ENCODE measurements around the gene TAC1.
A peak's percentile ranks its signal among the peaks of the same experiment; 100 is the strongest.

TAC1 gene, protein sequence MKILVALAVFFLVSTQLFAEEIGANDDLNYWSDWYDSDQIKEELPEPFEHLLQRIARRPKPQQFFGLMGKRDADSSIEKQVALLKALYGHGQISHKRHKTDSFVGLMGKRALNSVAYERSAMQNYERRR

DNA sequence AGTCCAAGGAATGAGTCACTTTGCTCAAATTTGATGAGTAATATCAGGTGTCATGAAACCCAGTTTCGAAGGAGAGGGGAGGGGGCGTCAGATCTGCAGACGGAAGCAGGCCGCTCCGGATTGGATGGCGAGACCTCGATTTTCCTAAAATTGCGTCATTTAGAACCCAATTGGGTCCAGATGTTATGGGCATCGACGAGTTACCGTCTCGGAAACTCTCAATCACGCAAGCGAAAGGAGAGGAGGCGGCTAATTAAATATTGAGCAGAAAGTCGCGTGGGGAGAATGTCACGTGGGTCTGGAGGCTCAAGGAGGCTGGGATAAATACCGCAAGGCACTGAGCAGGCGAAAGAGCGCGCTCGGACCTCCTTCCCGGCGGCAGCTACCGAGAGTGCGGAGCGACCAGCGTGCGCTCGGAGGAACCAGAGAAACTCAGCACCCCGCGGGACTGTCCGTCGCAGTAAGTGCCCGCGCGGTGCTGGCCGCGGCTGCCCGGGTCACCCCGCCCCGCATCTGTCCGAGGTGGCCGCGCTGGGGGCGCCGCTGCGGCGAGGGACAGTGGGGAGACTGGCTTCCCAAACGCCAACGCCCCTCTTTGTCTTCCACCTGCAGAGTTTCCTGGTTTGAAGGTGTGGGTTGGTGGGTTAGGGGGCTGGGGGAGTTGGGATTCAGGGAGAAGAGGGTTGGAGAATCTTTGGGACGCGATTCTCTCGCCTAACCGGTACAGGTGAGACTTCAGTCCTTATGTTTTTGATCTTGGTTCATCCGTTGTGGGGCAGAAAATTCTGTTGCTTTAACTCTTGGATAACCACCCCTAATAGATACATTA is at the start of gene TAC1:
TSS of gene TAC1 (plus strand) at position 351 of the 829 bp plus-strand sequence. CDS start 527 bp downstream, outside the sequence.
- peaks cover 64% of the 10 kb centered on the region for H3K27me3 ChIP-seq (ENCODE audit: control insufficient read depth, insufficient read depth, low read length)
- H3K36me3 ChIP-seq (ENCODE audit: control insufficient read depth, low read depth, low read length): no peaks in the 10 kb centered on the region
- no peaks in the 10 kb centered on the region for H3K9me3 ChIP-seq (ENCODE audit: control insufficient read depth, low read depth, low read length)
- H3K27ac ChIP-seq (ENCODE audit: low read length): no peak within 1 kb of the TSS
- H3K4me1 ChIP-seq (ENCODE audit: control insufficient read depth, low read depth, low read length): peaks cover 19% of the 10 kb centered on the region
- H3K9ac ChIP-seq (ENCODE audit: low read length): peak within 1 kb of the TSS; percentile 60
- peak within 1 kb of the TSS; percentile 82 for H3K4me3 ChIP-seq (ENCODE audit: low read length)

DNA sequence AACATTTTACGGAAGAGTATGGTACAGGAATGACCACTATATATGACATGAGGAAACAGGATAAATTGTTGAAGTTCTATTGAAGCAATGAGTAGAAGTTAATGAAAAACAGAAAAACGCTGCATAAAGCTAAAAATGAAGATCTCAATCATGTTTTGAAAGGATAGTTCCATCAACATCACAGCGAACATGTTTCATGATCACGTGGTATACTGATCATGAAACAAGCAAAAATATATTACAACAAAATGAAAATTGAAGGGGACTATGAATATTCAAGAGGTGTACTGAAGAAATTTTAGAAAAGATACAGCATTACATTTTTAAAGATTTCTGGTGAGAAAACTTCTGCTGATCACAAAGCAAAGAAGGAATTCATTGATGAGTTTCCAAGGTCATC is 45.9 kb upstream of the TAC1 start:
- Histone ChIP-seq H3K4me1 (ENCODE audit: control insufficient read depth, low read depth, low read length) (no peaks in the 10 kb centered on the region), H3K9ac (ENCODE audit: low read length) (no peak overlapping the region), H3K36me3 (ENCODE audit: control insufficient read depth, low read depth, low read length) (no peaks in the 10 kb centered on the region), H3K27me3 (ENCODE audit: control insufficient read depth, insufficient read depth, low read length) (no peaks in the 10 kb centered on the region), H3K27ac (ENCODE audit: low read length) (no peak overlapping the region), H3K4me3 (ENCODE audit: low read length) (no peak overlapping the region), H3K9me3 (ENCODE audit: control insufficient read depth, low read depth, low read length) (no peaks in the 10 kb centered on the region)

DNA sequence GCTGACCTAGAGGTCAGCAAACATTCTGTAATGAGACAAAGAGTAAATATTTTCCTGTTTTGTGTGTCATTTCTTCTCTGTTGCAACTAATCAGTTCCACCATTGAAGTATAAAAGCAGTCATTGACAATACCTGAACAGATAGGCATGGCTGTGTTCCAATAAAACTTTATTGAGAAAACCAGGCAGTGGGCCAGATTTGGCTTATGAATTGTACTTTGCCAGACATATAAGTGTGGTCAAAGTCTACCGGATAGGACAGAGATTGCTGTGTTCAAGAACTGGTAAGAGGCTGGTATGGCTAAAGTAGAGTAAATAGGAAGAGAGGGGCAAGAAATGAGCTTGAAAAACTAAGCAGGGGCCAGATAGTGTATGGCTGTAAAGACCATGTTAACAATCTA is 38.3 kb upstream of the TAC1 start:
- no peaks in the 10 kb centered on the region for H3K9me3 ChIP-seq (ENCODE audit: control insufficient read depth, low read depth, low read length)
- no peaks in the 10 kb centered on the region for H3K4me1 ChIP-seq (ENCODE audit: control insufficient read depth, low read depth, low read length)

DNA sequence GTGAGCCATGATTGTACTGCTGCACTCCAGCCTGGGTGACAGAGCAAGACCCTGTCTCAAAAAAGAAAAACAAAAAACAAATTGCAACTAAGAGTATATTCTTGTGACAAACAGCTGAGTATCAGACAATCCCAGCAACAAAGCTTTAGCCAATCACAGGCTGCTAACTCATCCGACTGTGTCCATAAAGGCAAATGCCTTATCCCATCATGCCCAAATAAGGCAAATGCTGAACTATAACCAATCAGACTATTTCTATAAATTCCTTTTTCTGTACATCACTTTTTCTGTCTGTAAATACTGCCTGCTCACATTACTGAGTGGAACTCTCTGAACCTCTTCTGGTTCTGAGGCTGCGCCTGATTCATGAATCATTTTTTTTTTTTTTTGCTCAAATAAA is 37.5 kb upstream of the TAC1 start:
- Histone ChIP-seq H3K9ac (ENCODE audit: low read length) (no peak overlapping the region), H3K27ac (ENCODE audit: low read length) (no peak overlapping the region), H3K4me3 (ENCODE audit: low read length) (no peak overlapping the region), H3K4me1 (ENCODE audit: control insufficient read depth, low read depth, low read length) (no peaks in the 10 kb centered on the region), H3K27me3 (ENCODE audit: control insufficient read depth, insufficient read depth, low read length) (no peaks in the 10 kb centered on the region), H3K36me3 (ENCODE audit: control insufficient read depth, low read depth, low read length) (no peaks in the 10 kb centered on the region), H3K9me3 (ENCODE audit: control insufficient read depth, low read depth, low read length) (no peaks in the 10 kb centered on the region)

More for the DNA sequence above, 38.3 kb upstream of the TAC1 start:
- Histone ChIP-seq H3K4me3 (ENCODE audit: low read length) (no peak overlapping the region), H3K9ac (ENCODE audit: low read length) (no peak overlapping the region), H3K36me3 (ENCODE audit: control insufficient read depth, low read depth, low read length) (no peaks in the 10 kb centered on the region), H3K27ac (ENCODE audit: low read length) (no peak overlapping the region), H3K27me3 (ENCODE audit: control insufficient read depth, insufficient read depth, low read length) (no peaks in the 10 kb centered on the region)

DNA sequence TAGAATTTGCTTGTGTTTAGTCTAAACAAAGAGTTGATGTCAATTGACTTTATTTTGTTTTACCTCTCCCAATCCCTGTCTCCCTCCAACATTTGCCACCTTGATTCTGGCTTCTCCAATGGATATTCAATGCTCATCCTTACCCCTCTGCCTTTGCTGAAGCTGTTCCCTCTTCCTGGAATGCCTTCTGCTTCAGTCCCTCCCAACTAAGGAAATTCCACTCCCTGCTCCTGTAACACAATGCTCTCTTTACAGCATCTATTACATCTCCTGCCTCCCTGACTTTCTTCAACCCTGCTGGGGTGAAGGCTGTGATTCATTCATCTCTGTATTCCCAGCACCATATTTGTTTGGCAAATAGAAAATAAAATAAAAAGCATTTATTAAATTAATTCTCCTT is 34.5 kb upstream of the TAC1 start:
- no peaks in the 10 kb centered on the region for H3K27me3 ChIP-seq (ENCODE audit: control insufficient read depth, insufficient read depth, low read length)
- H3K9me3 ChIP-seq (ENCODE audit: control insufficient read depth, low read depth, low read length): no peaks in the 10 kb centered on the region
- no peak overlapping the region for H3K4me3 ChIP-seq (ENCODE audit: low read length)
- no peak overlapping the region for H3K9ac ChIP-seq (ENCODE audit: low read length)
- H3K4me1 ChIP-seq (ENCODE audit: control insufficient read depth, low read depth, low read length): no peaks in the 10 kb centered on the region
- H3K27ac ChIP-seq (ENCODE audit: low read length): no peak overlapping the region
- H3K36me3 ChIP-seq (ENCODE audit: control insufficient read depth, low read depth, low read length): no peaks in the 10 kb centered on the region

DNA sequence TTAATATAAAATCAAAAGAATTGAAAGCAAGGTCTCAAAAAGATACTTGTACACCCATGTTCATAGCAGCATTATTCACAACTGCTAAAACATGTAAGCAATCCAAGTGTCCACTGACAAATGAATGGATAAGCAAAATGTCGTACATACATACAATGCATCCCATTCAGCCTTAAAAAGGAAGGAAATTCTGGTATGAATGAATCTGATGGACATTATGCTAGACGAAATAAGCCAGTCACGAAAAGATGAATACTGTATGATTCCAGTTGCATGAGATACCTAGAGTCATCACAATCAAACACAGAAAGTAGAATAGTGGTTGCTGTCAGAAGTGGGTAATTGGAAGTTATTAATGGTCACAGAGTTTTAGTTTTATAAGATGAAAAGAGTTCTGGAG is 9.5 kb upstream of the TAC1 start:
- Histone ChIP-seq H3K9ac (ENCODE audit: low read length) (no peak overlapping the region), H3K4me1 (ENCODE audit: control insufficient read depth, low read depth, low read length) (no peaks in the 10 kb centered on the region), H3K27ac (ENCODE audit: low read length) (no peak overlapping the region), H3K4me3 (ENCODE audit: low read length) (no peak overlapping the region), H3K36me3 (ENCODE audit: control insufficient read depth, low read depth, low read length) (no peaks in the 10 kb centered on the region), H3K9me3 (ENCODE audit: control insufficient read depth, low read depth, low read length) (no peaks in the 10 kb centered on the region), H3K27me3 (ENCODE audit: control insufficient read depth, insufficient read depth, low read length) (no peaks in the 10 kb centered on the region)

DNA sequence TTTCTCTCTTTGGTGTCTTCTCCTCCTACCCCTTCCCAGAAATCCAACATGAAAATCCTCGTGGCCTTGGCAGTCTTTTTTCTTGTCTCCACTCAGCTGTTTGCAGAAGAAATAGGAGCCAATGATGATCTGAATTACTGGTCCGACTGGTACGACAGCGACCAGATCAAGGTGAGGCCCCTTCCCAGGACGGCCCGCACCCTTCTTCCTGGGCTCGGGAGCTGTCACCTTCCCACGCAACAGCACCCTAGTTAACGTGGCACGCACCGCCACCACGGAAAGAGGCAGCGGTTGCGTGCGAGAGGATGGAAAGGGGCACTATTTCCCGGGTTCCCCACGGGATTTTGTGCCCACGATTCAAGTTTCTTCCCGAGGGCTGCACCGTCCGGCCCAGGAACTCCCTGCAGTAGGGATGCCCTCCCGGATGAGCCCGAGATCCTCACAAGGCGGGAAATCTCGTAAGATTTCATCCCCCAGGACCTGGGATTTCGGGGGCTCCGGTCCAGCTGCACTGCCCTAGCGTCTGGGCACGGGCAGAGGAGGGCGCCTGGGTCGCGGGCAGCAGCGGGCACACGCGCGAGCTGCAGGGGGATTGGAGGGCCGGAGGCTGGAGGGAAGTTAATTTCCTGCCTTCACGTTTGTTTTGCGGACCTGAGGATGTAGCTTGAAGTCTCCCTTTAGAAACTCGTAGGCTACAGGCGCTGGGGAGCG is 834 bp downstream of the TAC1 start:
- H3K4me1 ChIP-seq (ENCODE audit: control insufficient read depth, low read depth, low read length): peaks cover 19% of the 10 kb centered on the region
- H3K27ac ChIP-seq (ENCODE audit: low read length): no peak overlapping the region
- H3K4me3 ChIP-seq (ENCODE audit: low read length): peak overlapping the region; percentile 82
- H3K27me3 ChIP-seq (ENCODE audit: control insufficient read depth, insufficient read depth, low read length): peaks cover 64% of the 10 kb centered on the region
- no peaks in the 10 kb centered on the region for H3K36me3 ChIP-seq (ENCODE audit: control insufficient read depth, low read depth, low read length)
- peak overlapping the region; percentile 60 for H3K9ac ChIP-seq (ENCODE audit: low read length)
- H3K9me3 ChIP-seq (ENCODE audit: control insufficient read depth, low read depth, low read length): no peaks in the 10 kb centered on the region

DNA sequence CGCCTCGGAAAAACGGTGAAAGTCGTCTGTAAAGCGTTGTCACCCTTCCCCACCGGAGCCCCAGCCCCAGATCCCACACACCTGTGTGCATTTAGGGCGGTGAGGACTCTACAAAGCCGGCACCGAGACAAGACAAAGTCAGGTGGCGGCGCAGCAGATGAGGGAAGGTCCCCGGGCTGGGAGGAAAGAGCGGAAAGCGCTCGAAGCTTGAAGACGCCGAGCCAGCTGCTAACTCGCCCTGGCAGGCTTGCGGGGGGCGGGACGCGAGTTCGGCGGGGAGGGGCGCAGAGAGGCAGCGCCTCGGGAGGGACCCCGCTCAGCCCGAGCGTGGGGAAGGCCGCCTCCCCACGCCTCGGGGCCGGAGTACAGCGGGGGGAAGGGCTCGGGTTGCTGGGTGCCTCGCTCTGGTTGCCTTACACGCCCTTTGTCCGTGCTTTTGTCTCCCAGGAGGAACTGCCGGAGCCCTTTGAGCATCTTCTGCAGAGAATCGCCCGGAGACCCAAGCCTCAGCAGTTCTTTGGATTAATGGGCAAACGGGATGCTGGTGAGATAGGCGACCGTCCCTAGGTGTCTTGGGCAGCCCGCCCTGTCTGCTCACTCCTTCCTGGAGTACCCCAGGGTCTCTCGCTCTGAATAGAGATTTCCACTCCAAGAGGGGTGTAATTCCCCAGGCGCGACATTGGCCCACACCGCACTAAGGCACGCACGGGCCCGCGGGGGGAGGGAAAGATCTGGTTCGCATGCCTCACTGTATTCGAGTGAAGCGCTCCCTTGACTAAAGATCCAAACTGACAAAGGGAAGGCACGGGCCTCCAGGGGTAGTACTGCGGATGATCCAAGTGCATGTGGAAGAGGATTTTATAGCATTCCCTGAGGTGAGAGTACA is 1.6 kb downstream of the TAC1 start:
- Histone ChIP-seq H3K4me3 (ENCODE audit: low read length) (peak overlapping the region; percentile 82), H3K27me3 (ENCODE audit: control insufficient read depth, insufficient read depth, low read length) (peaks cover 64% of the 10 kb centered on the region), H3K36me3 (ENCODE audit: control insufficient read depth, low read depth, low read length) (no peaks in the 10 kb centered on the region), H3K9ac (ENCODE audit: low read length) (no peak overlapping the region), H3K27ac (ENCODE audit: low read length) (no peak overlapping the region), H3K9me3 (ENCODE audit: control insufficient read depth, low read depth, low read length) (no peaks in the 10 kb centered on the region), H3K4me1 (ENCODE audit: control insufficient read depth, low read depth, low read length) (peaks cover 19% of the 10 kb centered on the region)

DNA sequence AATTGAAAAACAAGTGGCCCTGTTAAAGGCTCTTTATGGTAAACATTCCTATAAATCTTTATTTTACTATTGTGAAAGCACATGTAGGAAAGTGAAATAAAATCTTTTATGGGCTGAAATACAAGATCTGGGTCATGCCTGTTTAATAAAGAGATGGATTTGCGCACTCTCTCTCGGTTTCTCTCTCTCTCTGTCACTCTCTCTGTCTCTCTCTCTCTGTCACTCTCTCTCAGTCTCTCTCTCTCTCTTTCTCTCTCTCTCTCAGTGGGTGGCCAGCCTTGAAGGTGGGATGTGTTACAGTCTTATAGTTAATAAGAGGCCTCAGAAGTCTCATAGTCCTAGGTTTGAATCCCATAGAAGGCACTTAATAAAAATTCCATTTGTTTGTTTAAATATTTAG is 2.4 kb downstream of the TAC1 start:
- Histone ChIP-seq H3K27ac (ENCODE audit: low read length) (no peak overlapping the region), H3K27me3 (ENCODE audit: control insufficient read depth, insufficient read depth, low read length) (peaks cover 64% of the 10 kb centered on the region), H3K36me3 (ENCODE audit: control insufficient read depth, low read depth, low read length) (no peaks in the 10 kb centered on the region), H3K9me3 (ENCODE audit: control insufficient read depth, low read depth, low read length) (no peaks in the 10 kb centered on the region), H3K4me3 (ENCODE audit: low read length) (peak overlapping the region; percentile 82), H3K4me1 (ENCODE audit: control insufficient read depth, low read depth, low read length) (peaks cover 19% of the 10 kb centered on the region), H3K9ac (ENCODE audit: low read length) (no peak overlapping the region)

DNA sequence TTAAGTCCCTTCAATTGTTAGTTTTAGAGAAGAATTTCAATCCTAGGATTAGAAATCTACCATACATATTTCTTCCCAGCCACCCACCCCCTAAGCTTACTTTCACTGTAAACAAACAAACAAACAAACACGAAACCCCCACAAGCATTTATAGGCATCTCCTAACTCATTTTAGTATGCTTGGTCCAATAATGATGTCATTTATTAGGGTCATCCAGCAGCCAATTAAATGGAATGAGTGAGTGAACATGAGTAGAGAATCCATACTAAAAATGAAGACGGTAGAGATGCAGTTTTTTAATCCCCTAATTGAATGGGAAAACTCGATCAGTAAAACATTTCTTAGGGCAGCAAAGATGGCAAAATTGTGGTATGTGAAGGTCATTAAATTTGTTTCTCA is 3.2 kb downstream of the TAC1 start:
- H3K27me3 ChIP-seq (ENCODE audit: control insufficient read depth, insufficient read depth, low read length): peaks cover 57% of the 10 kb centered on the region
- H3K9me3 ChIP-seq (ENCODE audit: control insufficient read depth, low read depth, low read length): no peaks in the 10 kb centered on the region
- no peak overlapping the region for H3K27ac ChIP-seq (ENCODE audit: low read length)

DNA sequence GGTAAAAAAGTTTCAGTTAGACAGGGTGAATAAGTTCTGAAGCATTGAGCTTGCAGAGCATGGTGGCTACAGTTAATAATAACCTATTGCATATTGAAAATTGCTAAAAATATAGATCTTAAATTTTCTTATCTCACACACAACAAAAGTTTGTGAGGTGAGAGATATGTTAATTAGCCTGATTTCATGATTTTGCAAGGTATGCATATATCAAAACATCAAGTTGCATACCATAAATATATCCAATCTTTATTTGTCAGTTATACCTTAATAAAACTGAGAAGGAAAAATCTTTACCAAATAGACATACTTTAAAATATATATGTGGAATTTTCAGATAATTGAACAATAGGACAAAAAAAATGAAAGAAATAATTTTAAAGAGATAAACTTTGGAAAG is 16.6 kb downstream of the TAC1 start:
- H3K4me3 ChIP-seq (ENCODE audit: low read length): no peak overlapping the region
- H3K36me3 ChIP-seq (ENCODE audit: control insufficient read depth, low read depth, low read length): no peaks in the 10 kb centered on the region
- H3K9ac ChIP-seq (ENCODE audit: low read length): no peak overlapping the region
- H3K4me1 ChIP-seq (ENCODE audit: control insufficient read depth, low read depth, low read length): no peaks in the 10 kb centered on the region
- no peak overlapping the region for H3K27ac ChIP-seq (ENCODE audit: low read length)
- no peaks in the 10 kb centered on the region for H3K9me3 ChIP-seq (ENCODE audit: control insufficient read depth, low read depth, low read length)
- no peaks in the 10 kb centered on the region for H3K27me3 ChIP-seq (ENCODE audit: control insufficient read depth, insufficient read depth, low read length)

More for the DNA sequence above, 3.2 kb downstream of the TAC1 start:
- H3K4me1 ChIP-seq (ENCODE audit: control insufficient read depth, low read depth, low read length): peaks cover 19% of the 10 kb centered on the region
- no peak overlapping the region for H3K9ac ChIP-seq (ENCODE audit: low read length)
- no peak overlapping the region for H3K4me3 ChIP-seq (ENCODE audit: low read length)
- H3K36me3 ChIP-seq (ENCODE audit: control insufficient read depth, low read depth, low read length): no peaks in the 10 kb centered on the region

Measured in iPS-18a (cell line).